ENCODE measurements around the gene PAM16. TPM values are rescaled to one million over a fixed set of nuclear protein-coding genes. Genes with fewer than 3 reads are reported as not detected.

Gene PAM16
- total and polyA plus RNA-seq, 8 donors, result 4.7 to 218 (median 52.1) TPM

DNA sequence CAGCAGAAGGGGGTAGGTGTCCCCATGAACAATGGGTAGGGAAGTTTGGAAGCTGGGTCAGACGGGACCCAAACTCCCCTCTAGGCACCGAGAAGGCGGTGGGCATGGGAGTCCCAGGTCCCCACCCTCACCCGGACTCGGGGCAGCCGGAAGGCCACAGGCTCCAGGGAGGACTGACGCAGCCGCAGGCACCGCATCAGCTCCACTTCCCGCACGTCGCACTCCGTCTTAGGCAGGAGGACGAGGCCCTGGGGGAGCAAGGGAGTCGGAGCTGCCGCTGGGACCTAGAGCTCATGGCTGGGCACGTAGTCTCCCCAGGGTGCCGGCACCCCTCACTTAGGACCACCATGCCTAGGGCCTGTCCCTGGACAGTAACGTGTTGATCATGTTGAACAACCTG is 7.1 kb upstream of the PAM16 start:
- intact Hi-C loops (cut with DNase I; ENCODE audit: low total_unique reads), result loop anchor here (5.0 kb wide), 1 partner anchor 44 kb away; no protein-coding TSS in a partner anchor
- Histone ChIP-seq H3K27me3 (no peaks in the 10 kb centered on the region), H3K36me3 (peaks cover 22 to 87% (median 75%) of the 10 kb centered on the region in 4 donors), H3K4me1 (peaks cover 0 to 7% (median 3%) of the 10 kb centered on the region in 4 donors), H3K27ac (no peak overlapping the region), H3K9me3 (no peaks in the 10 kb centered on the region), H3K4me3 (no peak overlapping the region)
- no peak for DNase-seq
- 67 to 96% (median 95%) methylated on average over 1 to 19 of the region's 19 CpGs for WGBS, 5 donors
- TF ChIP-seq POLR2AphosphoS5 (IDR thresholded peaks at IDR 0.05) (no peak), EP300 (IDR thresholded peaks at IDR 0.05) (no peak), POLR2A (IDR thresholded peaks at IDR 0.05) (no peak)
- TF ChIP-seq, protein P1, sequence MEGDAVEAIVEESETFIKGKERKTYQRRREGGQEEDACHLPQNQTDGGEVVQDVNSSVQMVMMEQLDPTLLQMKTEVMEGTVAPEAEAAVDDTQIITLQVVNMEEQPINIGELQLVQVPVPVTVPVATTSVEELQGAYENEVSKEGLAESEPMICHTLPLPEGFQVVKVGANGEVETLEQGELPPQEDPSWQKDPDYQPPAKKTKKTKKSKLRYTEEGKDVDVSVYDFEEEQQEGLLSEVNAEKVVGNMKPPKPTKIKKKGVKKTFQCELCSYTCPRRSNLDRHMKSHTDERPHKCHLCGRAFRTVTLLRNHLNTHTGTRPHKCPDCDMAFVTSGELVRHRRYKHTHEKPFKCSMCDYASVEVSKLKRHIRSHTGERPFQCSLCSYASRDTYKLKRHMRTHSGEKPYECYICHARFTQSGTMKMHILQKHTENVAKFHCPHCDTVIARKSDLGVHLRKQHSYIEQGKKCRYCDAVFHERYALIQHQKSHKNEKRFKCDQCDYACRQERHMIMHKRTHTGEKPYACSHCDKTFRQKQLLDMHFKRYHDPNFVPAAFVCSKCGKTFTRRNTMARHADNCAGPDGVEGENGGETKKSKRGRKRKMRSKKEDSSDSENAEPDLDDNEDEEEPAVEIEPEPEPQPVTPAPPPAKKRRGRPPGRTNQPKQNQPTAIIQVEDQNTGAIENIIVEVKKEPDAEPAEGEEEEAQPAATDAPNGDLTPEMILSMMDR (IDR thresholded peaks at IDR 0.05), result no peak

- H3K4me3 ChIP-seq, result no peak overlapping the region
- H3K9me3 ChIP-seq, result no peaks in the 10 kb centered on the region
- H3K36me3 ChIP-seq, result peaks cover 10 to 73% (median 61%) of the 10 kb centered on the region in 4 donors
- peaks cover 0 to 9% (median 3%) of the 10 kb centered on the region in 4 donors for H3K4me1 ChIP-seq
- 95 to 97% (median 96%) methylated on average over 6 to 7 of the region's 7 CpGs for WGBS, 5 donors
- intact Hi-C loops (cut with DNase I; ENCODE audit: low total_unique reads), result loop anchor here (5.0 kb wide), 1 partner anchor 45 kb away; no protein-coding TSS in a partner anchor
- TF ChIP-seq, protein P1 (IDR thresholded peaks at IDR 0.05), result no peak
- TF ChIP-seq EP300 (IDR thresholded peaks at IDR 0.05) (no peak), POLR2A (IDR thresholded peaks at IDR 0.05) (no peak), POLR2AphosphoS5 (IDR thresholded peaks at IDR 0.05) (no peak)
- no peaks in the 10 kb centered on the region for H3K27me3 ChIP-seq
- DNase-seq, result no peak
- H3K27ac ChIP-seq, result no peak overlapping the region
Observed at GRCh38 chr16:4356820-4357219, 5.7 kb upstream of the PAM16 start.

DNA sequence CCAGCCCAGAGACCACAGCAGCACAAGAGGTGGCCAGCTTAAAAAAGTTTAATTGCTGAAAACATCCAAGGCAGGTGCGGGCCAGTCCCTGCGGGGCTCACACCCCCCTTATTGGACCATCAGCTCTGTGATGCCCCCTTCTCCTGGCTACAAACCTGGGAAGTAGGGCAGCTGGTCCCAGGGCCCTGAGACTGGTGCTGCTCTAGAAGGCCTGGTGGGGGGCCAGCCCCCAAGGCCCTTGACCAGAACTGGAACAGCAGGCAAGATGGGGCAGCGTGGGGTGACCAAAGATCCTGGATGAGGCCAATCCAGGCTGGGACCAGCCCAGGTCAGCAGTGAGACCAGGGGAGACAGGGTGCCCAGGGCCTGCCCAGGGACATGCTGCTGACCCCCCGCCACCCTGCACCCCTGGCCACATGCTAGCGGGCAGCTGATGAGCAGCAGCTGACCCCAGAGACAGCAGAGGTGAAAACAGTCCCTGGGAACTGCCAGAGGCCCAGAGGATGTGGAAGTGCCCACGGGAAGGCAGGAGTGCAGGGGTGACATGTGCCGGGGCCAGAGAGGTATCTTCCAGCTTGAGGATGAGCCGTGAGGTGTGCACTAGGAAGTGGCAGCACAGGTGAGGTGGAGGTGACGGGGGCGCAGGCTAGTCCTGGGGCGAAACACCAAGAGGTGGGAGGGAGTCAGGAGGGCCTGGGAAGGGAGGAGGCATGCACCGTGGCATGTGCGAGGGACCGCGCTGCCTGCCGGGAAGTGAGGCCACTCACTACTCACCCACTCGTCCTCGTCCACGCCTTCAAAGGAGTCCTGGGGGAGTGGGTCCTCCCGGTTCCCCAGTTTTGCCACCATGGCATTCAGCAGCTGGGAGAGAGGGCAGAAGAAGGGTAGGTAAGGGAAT is 3.6 kb upstream of the PAM16 start:
- Histone ChIP-seq H3K36me3 (peaks cover 9 to 54% (median 43%) of the 10 kb centered on the region in 4 donors), H3K4me1 (peaks cover 7 to 24% (median 18%) of the 10 kb centered on the region in 4 donors), H3K9me3 (no peaks in the 10 kb centered on the region), H3K27me3 (no peaks in the 10 kb centered on the region), H3K4me3 (no peak overlapping the region), H3K27ac (no peak overlapping the region)
- intact Hi-C loops (cut with DNase I; ENCODE audit: low total_unique reads), result loop anchor here (5.0 kb wide), 1 partner anchor 48 kb away; no protein-coding TSS in a partner anchor
- TF ChIP-seq, protein P1 (IDR thresholded peaks at IDR 0.05), result no peak
- TF ChIP-seq POLR2A (IDR thresholded peaks at IDR 0.05) (no peak), POLR2AphosphoS5 (IDR thresholded peaks at IDR 0.05) (no peak), EP300 (IDR thresholded peaks at IDR 0.05) (no peak)
- WGBS, 5 donors, result 93 to 97% (median 96%) methylated on average over 19 to 20 of the region's 20 CpGs
- DNase-seq, result no peak

GRCh38 chr16:4353675-4354074 is 2.6 kb upstream of the PAM16 start:
- 83 to 93% (median 88%) methylated on average over 4 of the region's 4 CpGs for WGBS, 5 donors
- no peak for DNase-seq
- intact Hi-C loops (cut with DNase I; ENCODE audit: low total_unique reads), result no loop called here

More at GRCh38 chr16:4353675-4354074, 2.6 kb upstream of the PAM16 start:
- Histone ChIP-seq H3K9me3 (no peaks in the 10 kb centered on the region), H3K27me3 (no peaks in the 10 kb centered on the region), H3K27ac (no peak overlapping the region), H3K4me3 (no peak overlapping the region), H3K4me1 (peaks cover 8 to 27% (median 25%) of the 10 kb centered on the region in 4 donors), H3K36me3 (peaks cover 9 to 44% (median 39%) of the 10 kb centered on the region in 4 donors)
- TF ChIP-seq POLR2AphosphoS5 (IDR thresholded peaks at IDR 0.05) (no peak), POLR2A (IDR thresholded peaks at IDR 0.05) (no peak), EP300 (IDR thresholded peaks at IDR 0.05) (no peak)
- TF ChIP-seq, protein P1 (IDR thresholded peaks at IDR 0.05), result no peak
